Left ventricle myocardium inferior (tissue), 1 donor: ENCODE measurements around the gene COL25A1. TPM values are rescaled to one million over a fixed set of nuclear protein-coding genes. Genes with fewer than 3 reads are reported as not detected.

Experiments used
- DNase-seq: peaks from one replicate; pipeline ENCODE4 v3.0.0-alpha.2; 2020
- H3K27ac ChIP-seq: fragments of 200-600 bp; replicated peaks from 2 replicates; pipeline ENCODE4 v1.8.0; 2021
- H3K27me3 ChIP-seq: fragments of 200-600 bp; 2 replicates; pipeline ENCODE4 v1.8.0; 2021; ENCODE audit warnings: low read depth
- H3K36me3 ChIP-seq: fragments of 200-600 bp; 2 replicates; pipeline ENCODE4 v1.8.0; 2021
- H3K4me1 ChIP-seq: fragments of 200-600 bp; 2 replicates; pipeline ENCODE4 v1.8.0; 2021
- H3K4me3 ChIP-seq: fragments of 200-600 bp; 2 replicates; pipeline ENCODE4 v1.8.0; 2021; ENCODE audit warnings: mild to moderate bottlenecking, moderate library complexity
- H3K9me3 ChIP-seq: fragments of 200-600 bp; replicated peaks from 2 replicates; pipeline ENCODE4 v1.8.0; 2021
- CTCF ChIP-seq: fragments of 200-600 bp; IDR thresholded peaks from 2 replicates; pipeline ENCODE4 v1.8.0; 2021; ENCODE audit warnings: antibody characterized with exemption, mild to moderate bottlenecking, borderline replicate concordance
- intact Hi-C: fragments of 100-400 bp; cut with micrococcal nuclease; formaldehyde crosslinking; loops from one replicate; pipeline ENCODE4 v1.11.0; 2022
- total RNA-seq: library from RNA; stranded (reverse); fragmentation: NEBNext Ultra II Directional; extraction: Animal tissue kit (Norgen Biotek cat#: 25700); gene quantifications from one replicate; pipeline ENCODE4 v1.2.1, GENCODE V29; 2021
- donor health status: DM: no; HTN: yes; CAD: no; lungs with severe emphysema.

COL25A1 gene
- total RNA-seq, 1 donor from 2014 or later, result 0.77 TPM

DNA sequence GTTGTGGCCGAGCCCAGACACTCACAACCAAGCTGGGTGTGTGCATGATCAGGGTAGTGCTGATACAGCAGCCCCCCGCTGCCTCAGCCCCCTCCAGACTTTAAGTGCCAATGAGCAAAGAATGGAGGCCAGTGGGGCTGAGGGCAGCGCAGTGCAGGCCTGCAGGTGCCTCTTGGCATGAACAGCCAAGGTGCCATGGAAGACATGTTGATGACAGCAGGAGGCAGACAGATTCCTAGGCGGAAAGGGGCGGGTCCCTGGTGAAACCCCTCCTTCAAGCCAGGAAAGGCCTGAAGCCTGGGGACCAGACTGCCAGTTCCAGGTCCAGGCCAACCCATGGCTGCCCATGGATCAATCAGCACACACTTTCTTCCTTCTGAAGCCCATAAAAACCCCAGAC is 286.3 kb downstream of the COL25A1 start:
- H3K27me3 ChIP-seq, result no peaks in the 10 kb centered on the region
- intact Hi-C loops, result no loop called here
- no peak for DNase-seq
- H3K4me3 ChIP-seq, result no peak overlapping the region
- no peak overlapping the region for H3K27ac ChIP-seq
- no peaks in the 10 kb centered on the region for H3K4me1 ChIP-seq
- TF ChIP-seq CTCF, result no peak
- H3K36me3 ChIP-seq, result no peaks in the 10 kb centered on the region
- peaks cover 15% of the 10 kb centered on the region for H3K9me3 ChIP-seq

- TF ChIP-seq CTCF, result no peak
- peaks cover 9% of the 10 kb centered on the region for H3K9me3 ChIP-seq
- H3K36me3 ChIP-seq, result no peaks in the 10 kb centered on the region
- H3K4me3 ChIP-seq, result no peak overlapping the region
- H3K4me1 ChIP-seq, result peaks cover 1% of the 10 kb centered on the region
- no peaks in the 10 kb centered on the region for H3K27me3 ChIP-seq
- intact Hi-C loops, result no loop called here
- no peak overlapping the region for H3K27ac ChIP-seq
- no peak for DNase-seq
Observed at GRCh38 chr4:109015413-109015810, 287.0 kb downstream of the COL25A1 start.

- TF ChIP-seq CTCF, result no peak
- Histone ChIP-seq H3K36me3 (no peaks in the 10 kb centered on the region), H3K4me1 (peaks cover 7% of the 10 kb centered on the region), H3K27me3 (no peaks in the 10 kb centered on the region), H3K9me3 (peaks cover 9% of the 10 kb centered on the region), H3K27ac (no peak overlapping the region), H3K4me3 (no peak overlapping the region)
- intact Hi-C loops, result no loop called here
- no peak for DNase-seq
Observed at GRCh38 chr4:109014593-109015412, 287.7 kb downstream of the COL25A1 start.

DNA sequence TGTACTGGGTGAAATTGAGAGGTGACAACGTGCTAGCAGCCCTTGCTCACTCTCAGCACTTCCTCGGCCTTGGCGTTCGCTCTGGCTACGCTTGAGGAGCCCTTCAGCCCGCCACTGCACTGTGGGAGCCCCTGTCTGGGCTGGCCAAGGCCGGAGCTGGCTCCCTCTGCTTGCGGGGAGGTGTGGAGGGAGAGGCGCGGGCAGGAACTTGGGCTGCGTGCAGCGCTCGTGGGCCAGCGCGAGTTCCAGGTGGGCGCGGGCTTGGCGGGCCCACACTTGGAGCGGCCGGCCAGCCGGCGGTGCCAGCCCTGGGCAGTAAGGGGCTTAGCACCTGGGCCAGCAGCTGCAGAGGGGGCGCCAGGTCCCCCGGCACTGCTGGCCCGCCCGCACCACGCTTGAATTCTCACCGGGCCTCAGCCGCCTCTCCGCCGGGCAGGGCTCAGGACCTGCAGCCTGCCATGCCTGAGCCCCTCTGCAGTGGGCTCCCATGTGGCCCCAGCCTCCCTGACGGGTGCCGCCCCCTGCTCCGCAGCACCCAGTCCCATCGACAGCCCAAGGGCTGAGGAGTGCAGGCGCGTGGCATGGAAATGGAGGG is 290.1 kb downstream of the COL25A1 start:
- Histone ChIP-seq H3K36me3 (no peaks in the 10 kb centered on the region), H3K4me1 (peaks cover 7% of the 10 kb centered on the region), H3K9me3 (peaks cover 9% of the 10 kb centered on the region), H3K27ac (no peak overlapping the region), H3K27me3 (no peaks in the 10 kb centered on the region), H3K4me3 (no peak overlapping the region)
- no peak for TF ChIP-seq CTCF
- no peak for DNase-seq
- intact Hi-C loops, result no loop called here

GRCh38 chr4:109011241-109012026 is 291.0 kb downstream of the COL25A1 start:
- intact Hi-C loops, result no loop called here
- DNase-seq, result no peak
- no peak for TF ChIP-seq CTCF
- Histone ChIP-seq H3K4me3 (no peak overlapping the region), H3K27me3 (no peaks in the 10 kb centered on the region), H3K9me3 (peaks cover 4% of the 10 kb centered on the region), H3K4me1 (peaks cover 7% of the 10 kb centered on the region), H3K27ac (no peak overlapping the region), H3K36me3 (no peaks in the 10 kb centered on the region)
